IPS DF 4.7 (cell line): ENCODE data around the gene MTHFR.

Source experiments
- DNase-seq: peaks from one replicate; pipeline ENCODE4 v3.0.0-alpha.2; 2013; ENCODE audit warnings: low spot score; ENCODE audit errors: extremely low read depth

The MTHFR gene

DNA sequence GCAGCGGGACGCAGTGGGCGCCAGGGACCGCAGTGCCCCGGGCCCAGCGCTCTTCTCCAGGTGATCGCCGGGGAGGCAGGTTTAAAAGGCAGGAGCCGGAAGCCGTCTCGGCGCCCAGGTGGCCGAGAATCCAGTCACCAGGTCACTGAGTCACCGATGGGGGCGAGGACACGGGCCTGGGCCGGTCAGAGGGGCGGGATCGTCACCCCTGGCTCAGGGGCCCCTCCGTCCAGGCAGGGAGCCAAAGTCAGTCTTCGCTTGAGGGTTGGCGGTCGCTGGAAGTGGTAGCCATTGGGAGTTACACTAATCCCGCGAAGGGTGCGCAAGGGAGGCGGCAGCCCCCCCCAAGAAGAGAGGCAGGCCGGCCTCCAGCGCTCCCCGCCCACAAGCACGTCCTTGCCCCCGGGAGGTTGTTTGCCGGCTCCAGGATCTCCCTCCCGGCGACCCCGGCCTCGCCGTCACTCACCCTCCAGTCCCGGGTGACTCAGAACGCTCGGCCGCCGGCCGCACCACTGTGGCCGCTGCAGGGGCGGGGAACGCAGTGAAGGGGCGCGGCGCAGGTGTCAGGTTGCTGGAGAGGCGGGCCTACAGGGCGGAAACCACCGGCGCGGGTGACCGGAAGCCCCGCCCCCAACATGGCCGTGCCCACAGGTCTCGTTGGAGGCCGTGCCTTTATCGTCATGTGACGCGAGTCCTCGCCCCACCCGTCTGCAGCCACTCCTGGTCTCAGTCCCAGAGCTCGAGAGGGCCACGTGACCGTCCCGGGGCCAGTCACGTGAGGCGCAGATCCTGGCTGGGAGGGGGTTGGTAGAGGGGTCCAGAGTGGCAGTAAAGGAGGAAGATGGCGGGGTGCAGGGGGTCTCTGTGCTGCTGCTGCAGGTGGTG, at the start of gene MTHFR, which contains the start of gene CLCN6:
TSS of gene MTHFR (minus strand) at position 543 of the 885 bp plus-strand sequence. CDS start 2,848 bp downstream, outside the sequence.
TSS of gene CLCN6 (plus strand) at position 770 of the 885 bp plus-strand sequence. CDS start at position 842, 72 bp downstream.
- DNase-seq, result peak; percentile 89

DNA sequence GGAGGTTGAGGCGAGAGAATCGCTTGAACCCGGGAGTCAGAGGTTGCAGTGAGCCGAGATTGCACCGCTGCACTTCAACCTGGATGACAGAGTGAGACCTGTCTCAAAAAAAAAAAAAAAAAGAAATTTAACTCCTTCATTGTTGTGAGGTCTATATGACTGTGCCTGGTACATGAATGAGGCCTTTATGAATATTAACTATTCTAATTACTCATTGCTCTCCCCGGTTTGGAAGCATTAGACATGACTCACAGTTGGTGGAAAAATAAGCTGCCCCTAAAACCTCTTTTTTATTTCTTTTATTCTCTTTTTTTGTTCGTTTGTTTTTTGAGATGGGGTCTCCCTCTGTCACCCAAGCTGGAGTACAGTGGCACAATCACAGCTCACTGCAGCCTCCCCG, 49.7 kb upstream of the MTHFR start:
- no peak for DNase-seq

DNA sequence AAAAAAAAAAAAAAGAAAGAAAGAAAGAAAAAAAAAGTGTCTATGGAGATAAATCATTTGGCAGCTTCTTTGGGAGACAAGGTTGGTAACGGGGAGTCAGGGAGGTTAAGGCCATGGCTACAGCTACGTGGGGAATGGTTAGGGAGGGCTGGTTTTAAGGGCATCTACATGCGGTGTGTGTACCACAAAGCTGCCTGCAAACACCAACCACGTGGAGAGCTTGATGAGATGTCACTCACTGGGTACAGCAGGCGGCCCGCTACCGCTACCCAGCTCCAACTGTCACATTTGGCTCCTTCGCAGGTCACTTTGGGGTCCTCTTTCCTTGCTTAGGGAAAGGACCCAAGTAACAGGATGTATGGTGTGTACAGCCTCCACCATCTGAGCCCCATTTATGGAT, 48.8 kb upstream of the MTHFR start:
- no peak for DNase-seq

DNA sequence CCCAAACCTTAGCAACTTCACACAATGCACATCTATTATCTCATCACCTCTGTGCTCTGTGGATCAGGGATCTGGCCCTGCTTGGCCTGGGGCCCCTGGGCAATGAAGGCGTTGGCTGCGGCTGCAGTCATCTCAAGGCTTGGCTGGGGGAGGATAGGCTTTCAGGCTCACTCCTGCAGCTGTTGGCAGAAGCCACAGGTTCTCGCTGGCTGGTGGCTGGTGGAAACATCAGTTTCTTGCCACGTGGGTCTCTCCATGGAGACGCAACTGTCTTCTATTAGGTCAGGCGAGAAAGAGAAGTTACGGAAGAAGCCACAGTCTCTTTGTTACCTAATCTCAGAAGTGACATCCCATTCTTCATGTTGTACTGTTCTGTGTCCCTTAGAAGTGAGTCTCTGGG, 45.4 kb upstream of the MTHFR start:
- DNase-seq, result no peak

DNA sequence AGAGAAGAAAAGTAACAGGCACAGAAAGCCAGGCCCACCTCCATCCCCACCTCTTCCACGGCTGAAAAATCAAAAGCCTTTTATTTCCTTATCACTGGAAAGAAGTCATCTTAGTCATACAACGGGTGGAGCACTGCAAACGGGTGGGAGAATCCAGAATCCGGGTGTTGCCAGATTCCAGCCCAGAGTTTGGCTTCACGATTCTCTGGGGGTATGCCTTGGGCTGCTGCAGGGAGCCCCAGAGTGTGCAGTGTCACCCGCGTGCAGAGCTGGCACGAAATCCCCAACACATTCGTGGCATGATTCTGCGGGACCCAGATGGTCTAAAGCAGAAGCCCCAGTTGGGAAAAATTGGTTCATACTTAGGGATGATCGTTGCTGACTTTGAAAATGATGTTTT, 44.4 kb upstream of the MTHFR start:
- no peak for DNase-seq

DNA sequence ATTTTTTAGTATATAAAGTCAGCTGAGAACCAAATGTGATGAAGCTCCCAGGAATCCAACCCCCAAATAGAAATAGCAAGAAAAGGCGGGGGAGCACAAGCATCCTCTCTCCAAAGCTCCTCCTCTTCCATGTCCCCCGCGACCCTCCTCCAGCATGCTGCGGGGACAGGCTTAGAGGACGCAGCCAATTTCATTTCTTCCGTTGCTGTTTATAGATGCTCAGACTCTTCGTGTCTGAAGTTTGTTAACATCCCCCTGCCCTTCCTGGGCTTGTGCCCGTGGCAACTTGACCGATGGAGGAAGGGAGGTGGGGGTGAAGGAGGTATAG, 42.6 kb upstream of the MTHFR start:
- DNase-seq, result no peak

DNA sequence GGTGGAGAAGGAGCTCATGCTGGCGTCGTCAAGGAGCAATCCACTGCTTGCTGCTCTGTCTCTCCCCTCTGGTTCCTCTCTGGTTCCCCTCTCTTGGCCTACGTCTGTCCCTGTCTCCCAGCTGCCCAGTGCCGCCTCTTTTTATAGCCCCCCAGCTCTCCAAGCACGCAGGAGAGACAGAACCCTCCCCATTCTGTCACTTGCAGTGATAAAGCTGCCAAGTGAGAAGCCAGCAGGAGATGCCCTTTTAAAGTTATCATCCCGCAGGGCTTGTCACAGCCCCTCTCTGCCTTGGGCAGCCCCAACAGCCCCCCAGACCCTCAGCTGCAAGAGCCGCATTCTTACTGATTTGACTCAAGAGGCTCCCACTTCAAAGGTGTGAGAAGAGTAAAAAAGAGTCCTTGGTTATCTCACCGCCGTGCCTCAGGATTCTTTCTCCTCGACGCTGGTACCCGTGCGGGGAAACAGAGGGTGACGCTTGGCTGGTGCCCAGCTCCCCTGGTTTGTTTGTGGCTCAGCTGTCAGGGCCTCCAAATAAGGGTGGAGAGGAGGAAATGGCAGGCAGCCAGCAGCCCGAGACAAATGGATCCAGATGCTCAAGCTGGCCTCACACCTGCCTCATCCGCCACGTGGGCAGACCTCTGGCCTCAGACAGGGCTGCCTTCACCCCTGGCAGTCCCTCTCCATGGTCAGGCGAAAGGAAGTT, 42.1 kb upstream of the MTHFR start, which contains the start of gene NPPA:
TSS of gene NPPA (minus strand) at position 117 of the 706 bp plus-strand sequence. CDS start at position 18, 99 bp downstream.
- no peak for DNase-seq

DNA sequence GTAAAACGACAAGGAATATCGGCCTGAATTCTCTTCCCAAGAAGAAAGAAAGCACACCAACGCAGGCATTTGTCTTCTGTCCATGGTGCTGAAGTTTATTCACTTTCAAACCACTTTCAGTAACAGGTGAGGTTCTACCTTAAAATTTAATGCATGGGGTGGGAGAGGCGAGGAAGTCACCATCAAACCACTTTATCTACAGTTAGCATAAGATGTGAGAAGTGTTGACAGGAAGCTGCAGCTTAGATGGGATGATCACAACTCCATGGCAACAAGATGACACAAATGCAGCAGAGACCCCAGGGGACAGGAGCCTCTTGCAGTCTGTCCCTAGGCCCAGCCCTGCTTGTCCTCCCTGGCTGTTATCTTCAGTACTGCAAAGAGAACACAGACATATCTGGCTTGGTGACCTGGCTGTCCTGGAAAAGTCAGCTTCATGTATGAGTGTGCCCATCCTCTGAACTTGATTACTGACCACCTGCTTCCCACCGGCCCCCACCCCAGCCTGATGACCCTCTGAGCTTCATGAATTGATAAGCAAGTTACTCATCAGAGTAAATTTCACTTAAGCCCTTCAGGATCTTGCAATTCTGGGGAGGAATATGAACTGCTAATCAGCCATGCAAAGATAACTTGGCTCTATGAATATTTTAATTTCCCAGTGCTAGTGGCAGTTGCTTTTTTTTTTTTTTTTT, 40.0 kb upstream of the MTHFR start:
- no peak for DNase-seq

DNA sequence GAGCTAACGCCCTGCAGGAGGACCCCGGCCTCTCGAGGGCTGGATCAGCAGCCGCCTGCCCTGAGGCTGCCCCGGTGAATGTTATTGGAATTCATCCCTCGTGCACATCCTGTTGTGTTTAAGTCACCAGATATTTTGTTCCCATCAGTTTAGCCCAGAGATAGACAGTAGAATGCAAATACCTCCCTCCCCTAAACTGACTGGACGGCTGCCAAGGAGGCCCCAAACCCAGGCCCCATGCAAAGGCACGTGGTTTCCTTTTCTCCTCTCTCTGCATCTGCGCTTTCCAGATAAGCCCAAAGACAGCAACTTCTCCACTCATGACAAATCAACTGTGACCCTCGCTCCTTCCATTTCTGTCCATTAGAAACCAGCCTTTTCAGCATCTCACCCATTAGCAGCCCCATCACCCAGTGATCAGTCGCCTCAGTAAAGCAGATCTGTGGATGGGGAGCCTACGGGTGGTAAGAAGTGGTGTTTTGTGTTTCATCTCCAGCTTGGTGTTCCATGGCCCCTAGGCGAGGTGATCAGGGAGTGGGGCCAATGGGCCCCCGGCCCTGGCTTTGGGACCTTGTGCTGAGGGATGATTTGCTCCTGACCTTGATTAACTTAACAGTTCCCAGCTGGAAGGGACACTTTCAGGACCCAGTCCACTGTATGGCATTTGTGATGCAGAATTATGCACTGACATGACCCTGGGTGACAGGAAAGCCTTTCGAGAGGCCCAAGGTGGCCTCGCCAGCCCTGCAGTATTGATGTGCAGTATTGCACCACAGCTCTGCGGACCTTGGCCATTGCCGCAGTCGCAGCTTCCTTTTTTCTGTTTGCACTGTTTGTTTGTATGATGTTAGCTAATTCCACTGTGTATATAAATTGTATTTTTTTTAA, 36.6 kb upstream of the MTHFR start:
- DNase-seq, result no peak

DNA sequence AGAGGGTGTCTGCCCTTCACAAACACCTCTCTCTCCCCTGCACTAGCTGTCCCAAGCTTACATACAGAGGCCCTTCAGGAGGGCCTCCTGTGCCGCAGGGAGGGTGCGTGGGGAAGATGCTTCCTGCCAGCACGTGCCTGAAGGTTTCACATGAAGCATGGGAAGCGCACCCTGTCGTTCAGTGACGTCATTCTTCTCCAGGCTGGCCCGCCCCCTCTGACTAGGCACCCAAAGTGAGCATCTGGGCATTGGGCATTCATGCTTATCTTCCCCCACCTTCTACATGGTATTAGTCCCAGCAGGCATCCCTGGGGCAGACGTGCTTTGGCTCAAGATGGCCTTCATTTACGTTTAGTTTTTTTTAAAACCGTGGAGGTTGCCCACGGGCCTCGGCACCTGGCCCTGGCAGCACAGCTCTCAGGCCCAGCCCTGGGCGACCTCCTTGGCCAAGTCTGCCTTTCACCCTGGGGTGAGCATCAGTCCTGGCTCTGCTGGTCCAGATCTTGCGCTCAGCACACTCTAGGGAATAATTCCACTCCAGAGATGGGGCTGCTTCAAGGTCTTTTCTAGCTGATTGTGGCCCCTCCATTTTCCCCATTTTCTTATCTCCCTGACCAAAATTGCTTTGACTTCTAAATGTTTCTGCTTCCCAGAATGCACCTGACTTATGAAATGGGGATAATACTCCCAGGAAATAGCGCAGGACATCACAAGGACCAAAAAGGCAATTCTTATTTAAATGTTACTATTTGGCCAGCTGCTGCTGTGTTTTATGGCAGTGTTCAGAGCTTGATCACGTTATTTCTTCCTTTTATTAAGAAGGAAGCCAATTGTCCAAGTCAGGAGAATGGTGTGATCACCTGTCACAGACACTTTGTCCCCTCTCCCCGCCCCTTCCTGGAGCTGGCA, 35.7 kb upstream of the MTHFR start:
- DNase-seq, result no peak

DNA sequence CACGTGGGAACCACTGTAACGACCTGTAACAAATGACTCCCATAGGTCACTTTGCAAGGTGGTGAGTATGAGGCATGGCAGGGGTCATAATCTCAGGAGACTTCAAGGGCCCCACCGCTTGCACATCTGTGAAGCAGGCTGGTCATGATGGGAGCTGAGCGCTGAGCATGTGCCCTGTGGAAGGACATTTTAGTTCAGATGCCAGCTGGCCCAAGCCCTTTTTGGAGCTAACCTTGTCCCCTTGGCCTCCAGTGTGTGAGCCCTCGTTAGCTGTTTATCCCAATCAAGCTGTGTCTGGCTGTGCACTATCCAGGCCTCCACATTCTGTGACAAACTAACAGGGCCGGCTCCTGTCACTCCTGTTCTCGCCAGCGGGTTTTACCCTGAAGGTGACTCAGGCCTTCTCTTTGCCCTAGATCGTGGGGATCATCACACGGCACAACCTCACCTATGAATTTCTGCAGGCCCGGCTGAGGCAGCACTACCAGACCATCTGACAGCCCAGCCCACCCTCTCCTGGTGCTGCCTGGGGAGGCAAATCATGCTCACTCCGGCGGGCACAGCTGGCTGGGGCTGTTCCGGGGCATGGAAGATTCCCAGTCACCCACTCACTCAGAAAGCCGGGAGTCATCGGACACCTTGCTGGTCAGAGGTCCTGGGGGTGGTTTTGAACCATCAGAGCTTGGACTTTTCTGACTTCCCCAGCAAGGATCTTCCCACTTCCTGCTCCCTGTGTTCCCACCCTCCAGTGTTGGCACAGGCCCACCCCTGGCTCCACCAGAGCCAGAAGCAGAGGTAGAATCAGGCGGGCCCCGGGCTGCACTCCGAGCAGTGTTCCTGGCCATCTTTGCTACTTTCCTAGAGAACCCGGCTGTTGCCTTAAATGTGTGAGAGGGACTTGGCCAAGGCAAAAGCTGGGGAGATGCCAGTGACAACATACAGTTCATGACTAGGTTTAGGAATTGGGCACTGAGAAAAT, 34.3 kb upstream of the MTHFR start:
- no peak for DNase-seq

DNA sequence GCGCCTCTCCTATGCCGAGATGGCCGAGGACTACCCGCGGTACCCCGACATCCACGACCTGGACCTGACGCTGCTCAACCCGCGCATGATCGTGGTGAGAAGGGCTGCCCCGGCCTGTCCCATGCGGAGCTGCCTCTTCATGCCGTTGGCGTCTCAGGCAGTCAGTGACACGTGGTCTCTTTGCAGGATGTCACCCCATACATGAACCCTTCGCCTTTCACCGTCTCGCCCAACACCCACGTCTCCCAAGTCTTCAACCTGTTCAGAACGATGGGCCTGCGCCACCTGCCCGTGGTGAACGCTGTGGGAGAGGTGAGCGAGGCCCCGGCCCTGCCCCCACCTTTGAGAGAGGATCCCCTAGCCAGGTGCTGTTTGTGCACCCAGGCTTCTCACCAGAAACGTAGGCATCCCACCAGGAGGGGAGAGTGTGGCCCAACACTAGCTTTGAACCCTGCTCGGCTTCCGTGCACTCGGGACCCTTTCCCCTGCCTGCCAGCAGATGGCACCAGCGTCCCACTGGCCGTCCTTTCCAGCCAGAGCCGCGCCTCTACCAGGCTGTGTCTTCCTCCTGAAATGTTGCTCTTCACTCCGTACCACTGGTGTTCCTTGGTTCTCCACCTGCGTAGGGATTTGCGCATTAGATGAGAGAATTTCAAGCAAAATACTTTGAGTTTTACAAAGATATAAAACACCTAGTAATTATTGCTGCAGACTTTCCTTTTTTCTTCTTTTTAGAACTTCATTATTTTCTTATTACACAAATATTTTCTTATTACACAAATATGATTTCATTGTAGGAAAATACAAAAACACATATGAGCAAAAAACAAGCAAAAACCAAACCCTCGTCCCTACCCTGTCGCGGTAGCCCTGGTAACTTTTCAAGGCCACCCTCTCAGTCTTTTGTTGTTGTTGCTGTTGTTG, 32.8 kb upstream of the MTHFR start:
- no peak for DNase-seq

DNA sequence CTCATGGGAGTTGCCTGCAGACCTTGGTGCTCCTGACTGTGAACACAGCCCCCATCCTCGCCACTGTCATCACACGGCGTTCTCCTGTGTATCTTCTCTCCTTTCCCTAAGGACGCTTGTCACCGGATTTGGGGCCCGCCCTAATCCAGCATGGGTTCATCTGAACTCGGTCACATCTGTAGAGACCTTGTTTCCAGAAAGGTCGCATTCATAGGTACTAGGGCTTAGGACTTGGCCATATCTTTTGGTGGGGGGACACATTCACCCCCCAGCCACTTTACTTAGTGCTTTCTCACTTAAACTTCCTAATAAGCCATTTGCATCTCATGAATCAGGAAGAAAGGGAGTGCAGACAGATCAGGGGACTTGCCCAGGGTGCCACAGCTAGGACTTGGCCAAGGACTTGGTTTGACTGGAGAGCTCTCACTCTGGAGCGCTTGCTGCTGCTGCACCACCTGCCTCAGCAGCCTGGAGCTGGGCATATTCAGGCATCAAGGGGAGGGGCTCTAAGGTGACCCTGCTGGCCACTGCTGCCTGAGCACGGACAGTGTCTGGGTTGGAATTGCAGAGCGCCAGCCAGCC, 32.1 kb upstream of the MTHFR start:
- no peak for DNase-seq

DNA sequence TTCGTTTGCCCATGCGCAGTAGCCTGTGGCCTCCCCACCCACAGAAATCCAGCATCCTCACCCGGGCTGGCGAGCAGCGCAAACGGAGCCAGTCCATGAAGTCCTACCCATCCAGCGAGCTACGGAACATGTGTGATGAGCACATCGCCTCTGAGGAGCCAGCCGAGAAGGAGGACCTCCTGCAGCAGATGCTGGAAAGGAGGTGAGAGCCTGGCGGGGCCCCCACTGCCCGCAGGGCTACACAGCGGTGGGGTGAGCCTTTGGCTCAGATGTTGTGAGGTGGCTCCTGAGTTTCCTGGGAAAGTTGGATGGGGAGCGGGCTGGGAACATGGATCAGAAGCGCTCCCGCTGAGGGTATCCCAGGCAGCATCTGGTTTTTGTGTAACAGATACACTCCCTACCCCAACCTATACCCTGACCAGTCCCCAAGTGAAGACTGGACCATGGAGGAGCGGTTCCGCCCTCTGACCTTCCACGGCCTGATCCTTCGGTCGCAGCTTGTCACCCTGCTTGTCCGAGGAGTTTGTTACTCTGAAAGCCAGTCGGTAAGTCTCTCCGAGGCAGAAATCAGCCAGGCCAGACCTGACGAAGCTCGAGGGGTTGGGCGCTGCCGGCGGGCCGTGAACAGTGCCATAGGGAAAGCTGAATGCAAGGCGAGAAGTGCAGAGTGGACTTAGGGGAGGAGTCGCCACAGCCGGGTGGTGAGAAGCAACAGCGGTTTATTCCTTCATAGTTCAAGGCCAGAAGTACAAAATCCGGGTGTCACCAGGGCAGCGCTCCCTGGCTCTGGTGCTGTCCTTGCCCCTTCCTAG, 31.4 kb upstream of the MTHFR start:
- DNase-seq, result no peak

DNA sequence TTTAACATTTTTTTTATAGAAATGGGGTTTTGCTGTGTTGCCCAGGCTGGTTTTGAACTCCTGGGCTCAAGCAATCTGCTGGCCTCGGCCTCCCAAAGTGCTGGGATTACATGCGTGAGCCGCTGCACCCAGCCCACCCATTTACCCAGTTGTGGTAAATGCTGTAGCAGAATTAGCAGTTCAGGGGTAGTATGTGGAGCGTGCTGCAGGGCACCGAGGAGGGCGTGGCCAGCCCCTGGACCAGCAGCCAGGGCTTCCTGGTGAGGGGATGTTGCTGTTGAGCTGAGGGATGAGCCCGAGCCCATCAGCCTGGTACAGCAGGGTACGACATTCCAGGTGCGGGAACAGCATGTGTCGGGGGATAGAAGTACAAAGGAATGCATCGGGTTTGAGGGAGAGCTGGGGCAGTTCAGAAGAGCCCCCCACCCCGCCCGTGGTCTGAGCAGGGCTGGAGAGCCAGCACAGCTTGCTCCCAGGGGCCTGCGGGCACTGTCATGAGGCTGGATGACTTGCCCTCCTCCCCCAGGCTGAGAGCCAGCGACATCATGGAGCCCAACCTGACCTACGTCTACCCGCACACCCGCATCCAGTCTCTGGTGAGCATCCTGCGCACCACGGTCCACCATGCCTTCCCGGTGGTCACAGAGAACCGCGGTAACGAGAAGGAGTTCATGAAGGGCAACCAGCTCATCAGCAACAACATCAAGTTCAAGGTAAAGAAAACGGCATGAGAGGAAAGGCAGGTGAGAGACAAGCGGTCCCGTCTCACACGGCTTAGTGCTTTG, 29.9 kb upstream of the MTHFR start:
- no peak for DNase-seq

DNA sequence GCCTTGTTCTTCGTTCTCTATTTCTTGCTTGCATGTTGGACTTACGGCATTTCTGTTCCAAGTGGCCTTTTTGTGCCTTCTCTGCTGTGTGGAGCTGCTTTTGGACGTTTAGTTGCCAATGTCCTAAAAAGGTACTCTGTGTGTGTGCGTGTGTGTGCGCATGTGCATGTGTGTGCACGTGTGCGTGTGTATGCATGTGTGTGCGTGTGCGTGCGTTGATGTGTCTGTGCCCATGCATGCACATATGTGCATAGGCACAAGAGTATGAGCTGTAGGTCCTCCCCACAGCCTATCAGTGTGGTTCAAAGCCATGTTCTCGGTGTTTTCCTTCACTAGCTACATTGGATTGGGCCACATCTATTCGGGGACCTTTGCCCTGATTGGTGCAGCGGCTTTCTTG, 28.1 kb upstream of the MTHFR start:
- DNase-seq, result no peak
